Psoas muscle (tissue), 8 donors: ENCODE measurements around the gene TCF12. TPM values are rescaled to one million over a fixed set of nuclear protein-coding genes. Genes with fewer than 3 reads are reported as not detected.
A peak's percentile ranks its signal among the peaks of the same experiment; 100 is the strongest.

ENCODE experiments used
- ATAC-seq, 4 donors: fragments of 200-7000 bp; cut with Tn5 transposase; one replicate each; pipeline ENCODE4 v1.9.1; 2020; ENCODE audit warnings: moderate library complexity in 3 of 4, mild to moderate bottlenecking in 2 of 4
- DNase-seq, 2 donors: peaks; one replicate each; pipeline ENCODE4 v3.0.0-alpha.2; 2020
- H3K27ac ChIP-seq: fragments of 200-600 bp; one replicate; pipeline ENCODE4 v1.8.0; 2022
- H3K27me3 ChIP-seq, 3 donors: fragments of 200-600 bp in 1 of 3; one replicate each; pipeline versions ENCODE4 v1.6.1 to v1.8.0; 2013 to 2022; ENCODE audit warnings: low read length in 2 of 3, mild to moderate bottlenecking in 2 of 3, moderate library complexity in 1 of 3; ENCODE audit not compliant: insufficient read depth in 3 of 3
- H3K36me3 ChIP-seq, 2 donors: fragments of 200-600 bp in 1 of 2; one replicate each; pipeline versions ENCODE4 v1.6.1 to v1.8.0; 2013 to 2022; ENCODE audit warnings: low read depth in 1 of 2, mild to moderate bottlenecking in 1 of 2, moderate library complexity in 1 of 2; ENCODE audit not compliant: insufficient read depth in 1 of 2
- H3K4me1 ChIP-seq: fragments of 200-600 bp; one replicate; pipeline ENCODE4 v1.8.0; 2022
- H3K4me3 ChIP-seq: fragments of 200-600 bp; one replicate; pipeline ENCODE4 v1.8.0; 2022; ENCODE audit warnings: mild to moderate bottlenecking
- H3K9me3 ChIP-seq: fragments of 200-600 bp; one replicate; pipeline ENCODE4 v1.8.0; 2022
- WGBS, 3 donors: extraction: QIAGEN DNeasy Blood & Tissue Kit; methylation state at CpG; one replicate each; pipeline versions ENCODE4 v1.1.6 to v1.1.7; 2013; 5-methylcytosine and 5-hydroxymethylcytosine counted together
- intact Hi-C, 2 donors: fragments of 100-400 bp; cut with DNase I; formaldehyde crosslinking; loops; one replicate each; pipeline versions ENCODE4 v1.11.0 to v1.14.2; 2022
- polyA plus RNA-seq, 3 donors: library from polyadenylated mRNA; stranded (reverse); fragments of 200-250 nt; gene quantifications; one replicate each; pipeline ENCODE4 v1.2.3, GENCODE V29; 2013
- total RNA-seq, 4 donors: library from RNA; stranded (reverse); fragmentation: NEBNext Ultra II Directional in 2 of 4; extraction: Animal tissue kit (Norgen Biotek cat#: 25700) in 2 of 4; gene quantifications; one replicate each; pipeline versions ENCODE4 v1.2.1 to v1.2.4, GENCODE V29; 2021 to 2023
- TF ChIP-seq, protein P1 (sequence below): fragments of 200-600 bp; IDR thresholded peaks from one replicate; pipeline ENCODE4 v1.8.0; 2022; ENCODE audit warnings: antibody characterized with exemption
- donor health status: healthy with polysubstance abuse.
- donor health status: DM: no; HTN: no; CAD: no; lungs with moderate emphysema.
- donor health status: Bipolar disorder and iron deficiency.
- donor health status: healthy.
- donor health status: DM: yes; HTN: yes; CAD: no.
- donor health status: DM: no; HTN: no; CAD: no.
- donor health status: DM: no; HTN: no; CAD: no.
- donor health status: DM: yes; HTN: yes; CAD: no.

The TCF12 gene
- total and polyA plus RNA-seq, 7 donors = 10.5 to 53.1 (median 30.5) TPM

DNA sequence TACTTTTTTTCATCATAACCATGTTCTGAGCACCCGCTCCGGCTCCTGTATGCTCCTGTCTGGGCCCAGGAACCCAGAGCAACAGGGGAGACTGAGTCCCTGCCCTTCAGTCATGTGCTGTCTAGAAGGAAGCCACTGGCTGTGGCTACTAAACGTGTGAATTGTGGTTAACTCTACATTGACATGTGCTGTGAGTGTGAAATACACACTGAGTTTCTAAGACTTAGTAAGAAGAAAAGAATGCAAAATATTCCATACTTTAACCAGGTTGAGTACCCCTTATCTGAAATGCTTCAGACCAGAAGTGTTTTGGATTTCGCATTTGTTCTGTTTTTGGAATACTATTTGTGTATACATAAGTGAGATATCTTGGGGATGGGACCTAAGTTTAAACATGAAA lies 415.0 kb downstream of the TCF12 start:
- Histone ChIP-seq H3K27me3 (peaks cover 0 to 29% (median 4%) of the 10 kb centered on the region in 3 donors), H3K4me1 (no peaks in the 10 kb centered on the region), H3K36me3 (no peaks in the 10 kb centered on the region), H3K9me3 (no peaks in the 10 kb centered on the region), H3K27ac (no peak overlapping the region), H3K4me3 (no peak overlapping the region)
- DNase-seq = no peak
- intact Hi-C loops = no loop called here
- ATAC-seq = no peak
- 93 to 95% (median 94%) methylated on average over 4 of the region's 4 CpGs for WGBS, 3 donors
- TF ChIP-seq, protein P1, sequence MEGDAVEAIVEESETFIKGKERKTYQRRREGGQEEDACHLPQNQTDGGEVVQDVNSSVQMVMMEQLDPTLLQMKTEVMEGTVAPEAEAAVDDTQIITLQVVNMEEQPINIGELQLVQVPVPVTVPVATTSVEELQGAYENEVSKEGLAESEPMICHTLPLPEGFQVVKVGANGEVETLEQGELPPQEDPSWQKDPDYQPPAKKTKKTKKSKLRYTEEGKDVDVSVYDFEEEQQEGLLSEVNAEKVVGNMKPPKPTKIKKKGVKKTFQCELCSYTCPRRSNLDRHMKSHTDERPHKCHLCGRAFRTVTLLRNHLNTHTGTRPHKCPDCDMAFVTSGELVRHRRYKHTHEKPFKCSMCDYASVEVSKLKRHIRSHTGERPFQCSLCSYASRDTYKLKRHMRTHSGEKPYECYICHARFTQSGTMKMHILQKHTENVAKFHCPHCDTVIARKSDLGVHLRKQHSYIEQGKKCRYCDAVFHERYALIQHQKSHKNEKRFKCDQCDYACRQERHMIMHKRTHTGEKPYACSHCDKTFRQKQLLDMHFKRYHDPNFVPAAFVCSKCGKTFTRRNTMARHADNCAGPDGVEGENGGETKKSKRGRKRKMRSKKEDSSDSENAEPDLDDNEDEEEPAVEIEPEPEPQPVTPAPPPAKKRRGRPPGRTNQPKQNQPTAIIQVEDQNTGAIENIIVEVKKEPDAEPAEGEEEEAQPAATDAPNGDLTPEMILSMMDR = no peak

DNA sequence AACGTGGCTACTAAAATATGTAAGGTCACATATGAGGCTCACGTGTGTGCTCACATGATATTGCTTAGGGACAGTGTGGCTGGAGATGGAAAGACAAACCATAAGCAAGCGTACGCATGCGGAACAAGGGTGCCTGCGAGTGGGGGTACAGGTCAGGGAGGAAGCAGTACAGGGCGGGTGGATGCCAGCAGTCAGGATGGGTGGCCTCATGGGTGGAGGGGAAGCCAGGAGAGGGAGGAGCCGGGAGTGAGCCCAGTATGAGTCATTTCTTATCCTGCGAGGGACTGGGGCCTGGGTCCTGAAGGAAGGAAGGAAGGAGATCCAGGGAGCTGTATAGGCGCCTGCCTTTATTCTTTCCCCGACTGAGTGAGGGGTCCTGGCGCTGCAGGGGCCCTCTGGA lies 415.8 kb downstream of the TCF12 start:
- Histone ChIP-seq H3K4me3 (no peak overlapping the region), H3K27ac (no peak overlapping the region), H3K36me3 (no peaks in the 10 kb centered on the region), H3K4me1 (no peaks in the 10 kb centered on the region), H3K27me3 (peaks cover 0 to 29% (median 3%) of the 10 kb centered on the region in 3 donors), H3K9me3 (no peaks in the 10 kb centered on the region)
- TF ChIP-seq, protein P1 = no peak
- intact Hi-C loops = no loop called here
- ATAC-seq (peak in 2 of 4 donors; percentile 38 to 43), DNase-seq (no peak)
- 63 to 70% (median 69%) methylated on average over 12 of the region's 12 CpGs for WGBS, 3 donors

DNA sequence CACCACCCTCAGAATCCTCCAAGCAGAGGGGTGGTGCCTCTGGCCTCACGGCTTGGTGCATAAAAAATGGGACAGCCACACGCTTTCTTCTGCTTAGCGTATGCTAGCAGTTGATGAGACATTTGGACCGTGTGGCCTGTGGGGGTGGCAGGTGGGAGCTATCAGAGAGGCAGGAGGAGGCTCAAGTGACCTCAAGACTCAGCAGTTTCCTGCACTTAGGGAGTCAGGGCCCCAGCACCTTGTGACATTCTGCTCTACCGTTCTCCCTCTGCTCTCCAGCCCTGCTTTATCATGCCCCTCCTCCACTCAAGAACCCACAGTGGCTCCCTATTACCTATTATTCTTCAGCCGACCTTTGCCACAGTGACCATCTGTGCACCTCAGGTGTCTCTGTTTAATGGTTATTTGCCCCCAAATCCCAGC lies 416.9 kb downstream of the TCF12 start:
- no peak overlapping the region for H3K4me3 ChIP-seq
- TF ChIP-seq, protein P1 = no peak
- ATAC-seq (no peak), DNase-seq (no peak)
- H3K4me1 ChIP-seq = no peaks in the 10 kb centered on the region
- WGBS, 3 donors = 77 to 78% (median 77%) methylated on average over 6 of the region's 6 CpGs
- no peaks in the 10 kb centered on the region for H3K9me3 ChIP-seq
- peaks cover 0 to 20% (median 0%) of the 10 kb centered on the region in 3 donors for H3K27me3 ChIP-seq
- H3K36me3 ChIP-seq = no peaks in the 10 kb centered on the region
- intact Hi-C loops = no loop called here
- no peak overlapping the region for H3K27ac ChIP-seq

DNA sequence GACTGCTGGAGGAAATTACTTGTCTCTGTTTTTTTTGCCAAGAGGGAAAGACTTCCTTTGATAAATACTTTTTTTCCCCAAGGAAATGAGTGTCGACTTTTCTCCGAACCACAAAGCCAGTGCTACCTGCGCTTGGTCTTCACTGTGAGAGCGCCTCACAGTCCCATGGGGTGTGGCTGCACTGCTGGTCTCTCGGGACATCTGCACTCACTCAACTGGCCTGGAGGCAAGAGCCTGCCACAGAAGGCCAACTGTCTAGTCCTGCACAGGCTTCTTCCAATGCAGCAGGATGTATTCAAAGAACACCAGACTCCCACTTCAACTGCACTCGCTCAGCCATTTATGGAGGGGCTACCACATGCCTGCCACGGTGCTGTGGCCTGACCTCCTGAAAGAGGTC lies 417.3 kb downstream of the TCF12 start:
- ATAC-seq = no peak
- Histone ChIP-seq H3K4me3 (no peak overlapping the region), H3K27me3 (peaks cover 0 to 16% (median 0%) of the 10 kb centered on the region in 3 donors), H3K4me1 (no peaks in the 10 kb centered on the region), H3K9me3 (no peaks in the 10 kb centered on the region), H3K36me3 (no peaks in the 10 kb centered on the region), H3K27ac (no peak overlapping the region)
- WGBS, 3 donors = 50 to 68% (median 62%) methylated on average over 7 of the region's 7 CpGs
- intact Hi-C loops = no loop called here
- TF ChIP-seq, protein P1 = no peak
- DNase-seq = no peak

DNA sequence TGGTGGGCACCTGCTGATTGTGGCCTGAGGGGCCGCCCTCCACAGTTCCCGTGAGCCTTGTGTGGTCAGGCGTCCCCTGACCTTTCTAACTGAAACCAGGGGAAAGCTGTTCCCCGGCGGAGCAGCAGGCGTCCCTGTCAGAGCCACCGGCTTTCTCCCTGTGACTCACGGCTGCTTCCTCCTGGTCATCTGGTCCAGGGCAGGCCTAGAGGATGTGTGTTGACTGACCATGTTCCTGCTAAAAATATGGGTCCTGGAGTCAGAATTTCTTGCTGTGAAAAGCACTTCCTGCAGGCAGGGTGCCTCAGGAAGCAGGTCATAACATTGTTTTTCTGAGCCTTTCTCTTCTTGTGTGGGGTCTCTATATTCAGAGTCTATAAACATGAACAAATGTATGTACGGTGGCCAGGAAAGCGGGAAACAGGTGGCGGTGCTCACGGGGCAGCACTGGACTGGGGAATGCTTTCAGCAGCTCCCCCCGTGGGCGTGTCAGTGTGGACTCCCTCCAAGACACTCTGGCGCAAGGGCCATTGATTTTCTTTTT lies 419.5 kb downstream of the TCF12 start:
- H3K36me3 ChIP-seq = no peaks in the 10 kb centered on the region
- TF ChIP-seq, protein P1 = no peak
- DNase-seq = peak in 1 of 2 donors; percentile 45

More for the DNA sequence above, 419.5 kb downstream of the TCF12 start:
- H3K4me3 ChIP-seq = no peak overlapping the region
- peak; percentile 24 to 56 (median 48) for ATAC-seq
- H3K9me3 ChIP-seq = no peaks in the 10 kb centered on the region
- peak overlapping the region; percentile 61 for H3K27ac ChIP-seq
- H3K4me1 ChIP-seq = no peaks in the 10 kb centered on the region
- H3K27me3 ChIP-seq = no peaks in the 10 kb centered on the region
- 39 to 54% (median 44%) methylated on average over 15 of the region's 15 CpGs for WGBS, 3 donors
- intact Hi-C loops = no loop called here
